Activated CD8-positive, alpha-beta T cell treated with anti-CD3 and anti-CD28 coated beads, Interleukin-2, amount 10 ng/mL, durations not matched to agents 7 days and 5 days (primary cell): ENCODE data around the gene DPM2. TPM values are rescaled to one million over a fixed set of nuclear protein-coding genes. Genes with fewer than 3 reads are reported as not detected.
A peak's percentile ranks its signal among the peaks of the same experiment; 100 is the strongest.

Experiments
- ATAC-seq: fragments of 150-1000 bp; cut with Tn5 transposase; one replicate; pipeline ENCODE4 v1.10.0; 2021; ENCODE audit warnings: moderate library complexity
- CTCF ChIA-PET: fragments of 350-600 bp; sonication (Branson Sonifier 250); formaldehyde crosslinking; loops from one replicate; lab custom pipeline; 2021; ENCODE audit warnings: antibody characterized with exemption; lab: Charles Lee
- POLR2A ChIA-PET: fragments of 350-600 bp; sonication (Branson Sonifier 250); formaldehyde crosslinking; loops from one replicate; lab custom pipeline; 2021; ENCODE audit warnings: antibody characterized with exemption; lab: Charles Lee
- DNase-seq: peaks from one replicate; pipeline ENCODE4 v3.0.0-alpha.2; 2020
- H3K27ac Mint-ChIP-seq: one replicate; pipeline ENCODE4 v1.8.0; 2021; ENCODE audit warnings: mild to moderate bottlenecking, mixed read lengths
- H3K27me3 Mint-ChIP-seq: one replicate; pipeline ENCODE4 v1.8.0; 2021; ENCODE audit warnings: low read depth, mixed read lengths
- H3K36me3 Mint-ChIP-seq: one replicate; pipeline ENCODE4 v1.8.0; 2021; ENCODE audit warnings: low read depth, mixed read lengths
- H3K4me1 Mint-ChIP-seq: one replicate; pipeline ENCODE4 v1.8.0; 2021; ENCODE audit warnings: low read depth, mixed read lengths
- H3K4me3 Mint-ChIP-seq: one replicate; pipeline ENCODE4 v1.8.0; 2021; ENCODE audit warnings: mild to moderate bottlenecking, mixed read lengths
- H3K9me3 Mint-ChIP-seq: one replicate; pipeline ENCODE4 v1.8.0; 2022; ENCODE audit warnings: mixed read lengths; ENCODE audit not compliant: insufficient read depth
- total RNA-seq, 2 experiments: library from RNA; stranded (reverse); gene quantifications; one replicate each; pipeline ENCODE4 v1.2.3, GENCODE V29; 2021

Gene DPM2
- total RNA-seq, 2 experiments from 2014 or later, result 47.9 to 53.8 TPM

DNA sequence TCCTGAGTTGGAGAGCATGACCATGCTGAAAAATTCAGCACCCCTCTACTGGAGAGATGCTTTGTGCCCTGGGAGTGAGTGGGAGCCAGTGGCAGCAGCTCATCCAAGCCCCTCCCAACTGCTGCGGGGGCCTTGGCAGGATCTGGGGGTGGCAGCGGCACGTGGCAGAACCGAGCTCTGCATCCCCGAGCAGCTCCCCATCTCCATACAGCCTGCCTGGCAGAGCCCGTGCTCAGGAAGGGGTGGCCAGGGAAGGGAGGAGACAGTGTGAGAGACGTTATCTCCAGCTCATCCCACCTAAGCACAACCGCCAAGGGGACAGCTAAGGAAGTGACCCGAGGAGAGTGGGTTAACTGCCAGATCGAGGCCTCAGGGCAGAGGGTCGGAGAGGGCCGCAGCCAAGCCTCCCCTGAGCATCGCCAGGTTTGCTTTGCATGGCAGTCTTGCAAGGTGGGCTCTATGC is 17.2 kb upstream of the DPM2 start:
- DNase-seq (no peak), ATAC-seq (no peak)
- Mint-ChIP-seq H3K4me3 (no peak overlapping the region), H3K27ac (peak overlapping the region; percentile 70), H3K9me3 (no peaks in the 10 kb centered on the region), H3K36me3 (peaks cover 54% of the 10 kb centered on the region), H3K27me3 (no peaks in the 10 kb centered on the region), H3K4me1 (peaks cover 89% of the 10 kb centered on the region)
- CTCF ChIA-PET, result interaction anchor here (1.0 to 15.0 kb wide), 22 partner anchors 10 to 163 kb away, joined by 3 to 151 read pairs (median 4); partner anchors contain the start of genes EEIG1 and NAIF1
- POLR2A ChIA-PET, result interaction anchor here (0.7 to 2.4 kb wide), 8 partner anchors 10 to 134 kb away, joined by 3 to 12 read pairs (median 5); no protein-coding TSS in a partner anchor

DNA sequence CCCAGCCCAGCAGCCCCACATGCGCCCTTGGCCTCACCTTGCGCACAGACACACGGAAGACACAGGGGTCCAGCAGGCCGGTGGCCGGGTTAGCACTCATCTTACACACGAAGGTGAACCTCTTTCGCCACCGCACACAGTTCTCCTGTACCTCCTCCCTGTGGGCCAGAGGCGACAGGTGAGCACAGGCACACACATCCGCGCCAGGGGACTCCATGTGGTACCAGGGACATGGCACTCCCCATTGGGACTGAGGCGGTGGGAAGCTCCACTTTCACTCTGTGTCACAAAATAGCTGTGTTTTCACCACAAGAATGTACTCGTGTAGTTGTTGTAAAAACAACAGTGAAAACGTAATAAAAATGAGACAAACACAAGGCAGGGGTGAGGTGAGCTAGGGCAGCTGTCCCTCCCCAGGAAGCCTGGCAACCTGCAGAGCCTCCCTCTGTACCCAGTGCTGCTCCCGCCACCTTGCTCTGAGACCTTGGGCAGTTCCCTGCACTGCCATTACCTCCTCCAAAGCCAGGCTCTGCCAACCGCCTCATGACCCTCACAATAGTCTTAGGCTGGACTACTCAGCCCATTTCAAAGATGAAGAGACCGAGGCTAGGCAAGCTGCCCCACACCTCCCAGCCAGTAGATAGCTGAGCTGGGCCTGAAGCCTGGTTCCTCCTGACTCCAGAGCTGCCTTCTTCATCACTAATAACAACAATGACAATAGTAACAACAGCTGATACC is 16.3 kb upstream of the DPM2 start:
- ATAC-seq (no peak), DNase-seq (no peak)
- peaks cover 46% of the 10 kb centered on the region for H3K36me3 Mint-ChIP-seq
- H3K27me3 Mint-ChIP-seq, result no peaks in the 10 kb centered on the region
- POLR2A ChIA-PET, result interaction anchor here (0.7 to 2.7 kb wide), 5 partner anchors 17 to 135 kb away, joined by 4 to 12 read pairs (median 6); no protein-coding TSS in a partner anchor
- H3K27ac Mint-ChIP-seq, result peak overlapping the region; percentile 46
- no peaks in the 10 kb centered on the region for H3K9me3 Mint-ChIP-seq
- no peak overlapping the region for H3K4me3 Mint-ChIP-seq
- CTCF ChIA-PET, result interaction anchor here (1.0 to 15.0 kb wide), 14 partner anchors 11 to 164 kb away, joined by 3 to 151 read pairs (median 4); partner anchors contain the start of genes EEIG1 and NAIF1
- peaks cover 87% of the 10 kb centered on the region for H3K4me1 Mint-ChIP-seq

DNA sequence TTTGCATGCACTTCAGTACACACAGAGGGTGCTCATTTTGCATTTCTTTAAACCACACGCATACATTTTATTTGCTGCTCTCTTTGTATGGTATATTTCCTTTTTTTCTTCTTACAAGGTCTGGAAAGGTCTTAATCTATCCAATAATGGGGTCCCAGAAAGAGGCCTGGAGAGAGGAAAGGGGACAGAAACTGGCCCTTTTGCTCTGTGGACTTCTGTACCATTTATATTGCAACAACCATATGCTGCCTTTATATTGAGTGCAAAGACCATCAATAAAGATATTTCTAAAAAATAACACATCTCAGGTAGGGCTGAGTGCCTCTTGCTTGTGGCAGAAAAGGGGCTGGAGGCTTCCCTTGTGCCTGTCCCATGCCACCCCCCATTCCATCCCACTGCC is 15.5 kb upstream of the DPM2 start:
- H3K27ac Mint-ChIP-seq, result no peak overlapping the region
- H3K27me3 Mint-ChIP-seq, result no peaks in the 10 kb centered on the region
- no peaks in the 10 kb centered on the region for H3K9me3 Mint-ChIP-seq
- ATAC-seq (no peak), DNase-seq (no peak)
- peaks cover 48% of the 10 kb centered on the region for H3K36me3 Mint-ChIP-seq
- H3K4me3 Mint-ChIP-seq, result no peak overlapping the region
- CTCF ChIA-PET, result interaction anchor here (1.4 to 15.0 kb wide), 6 partner anchors 11 to 164 kb away, joined by 3 to 151 read pairs (median 42); partner anchors contain the start of gene EEIG1
- POLR2A ChIA-PET, result interaction anchor here (2.7 kb wide), 1 partner anchor 73 kb away, joined by 7 read pairs; no protein-coding TSS in a partner anchor
- H3K4me1 Mint-ChIP-seq, result peaks cover 88% of the 10 kb centered on the region

DNA sequence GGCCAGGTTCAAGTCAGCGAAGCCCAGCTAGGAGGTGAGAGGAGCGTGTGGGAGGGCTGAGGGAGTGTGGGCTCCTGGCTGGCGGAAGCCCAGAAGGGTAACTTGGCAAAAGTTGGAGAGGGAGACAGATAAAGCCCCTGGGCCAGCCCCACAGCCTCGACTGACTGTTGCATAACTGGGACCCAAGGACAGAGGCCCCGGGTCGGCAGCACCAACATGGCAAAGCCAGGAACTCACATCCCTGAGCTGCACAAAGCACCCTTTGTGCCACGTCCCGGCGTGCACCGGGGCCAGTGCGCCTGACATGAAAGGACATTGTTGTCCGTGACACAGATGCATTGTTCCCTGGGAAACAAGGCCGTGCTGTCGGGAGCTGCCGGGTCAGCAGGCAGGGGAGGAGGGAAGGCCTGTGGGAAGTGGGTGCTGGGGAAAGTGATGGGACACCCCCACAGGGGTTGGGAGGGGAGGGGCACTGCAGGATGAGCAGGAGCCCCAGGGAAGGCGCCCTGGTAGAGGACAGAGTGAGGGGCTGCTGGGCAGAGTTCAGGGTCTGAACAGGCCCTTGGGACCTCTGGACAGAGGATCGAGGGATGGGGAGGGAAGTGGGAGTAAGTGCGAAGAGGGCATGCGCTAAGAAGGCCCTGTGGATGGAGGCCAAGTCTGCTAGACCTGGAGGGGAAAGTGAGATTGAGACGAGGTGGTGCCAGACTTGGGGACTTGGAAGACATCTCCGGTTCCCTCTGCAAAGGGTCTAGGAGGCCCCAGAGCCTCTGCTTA is 13.0 kb upstream of the DPM2 start:
- H3K27me3 Mint-ChIP-seq, result no peaks in the 10 kb centered on the region

DNA sequence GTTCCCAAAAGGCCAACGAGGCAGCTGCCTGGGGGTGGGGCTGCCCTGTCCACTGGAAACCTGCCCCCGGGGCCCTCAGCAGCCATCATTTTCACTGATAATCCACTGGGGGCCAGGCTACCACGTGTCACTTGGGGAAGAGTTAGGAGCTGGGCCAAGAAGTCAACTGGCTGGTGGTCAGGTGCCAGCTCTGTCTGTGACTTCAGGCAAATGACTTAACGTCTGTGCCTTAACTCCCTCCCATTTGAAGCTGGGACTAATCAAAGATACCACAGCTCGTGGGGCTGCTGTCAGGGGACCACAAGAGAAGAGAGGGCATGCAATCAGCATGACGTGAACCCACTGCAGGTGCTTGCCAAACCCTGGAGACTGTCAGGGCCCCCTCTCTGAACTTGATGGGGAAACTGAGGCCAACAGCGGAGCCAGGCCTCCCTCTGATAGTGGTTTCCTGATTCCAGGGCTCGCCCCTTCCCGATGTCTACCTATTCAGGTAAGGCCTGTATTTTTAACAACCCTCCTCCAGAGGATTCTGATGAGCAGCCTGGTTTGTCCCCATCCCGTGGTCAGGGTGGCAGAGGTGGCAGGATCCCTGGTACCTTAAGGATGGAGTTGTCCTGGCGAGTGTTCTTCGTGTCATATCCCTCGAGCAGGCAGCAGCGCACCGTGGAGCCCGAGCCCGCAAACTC is 12.3 kb upstream of the DPM2 start:
- no peaks in the 10 kb centered on the region for H3K9me3 Mint-ChIP-seq
- ATAC-seq, result no peak
- H3K4me3 Mint-ChIP-seq, result no peak overlapping the region
- H3K27ac Mint-ChIP-seq, result peak overlapping the region; percentile 80
- DNase-seq, result no peak
- ChIA-PET CTCF (interaction anchor here (1.2 to 15.0 kb wide), 3 partner anchors 8 to 85 kb away, joined by 3 to 144 read pairs (median 8); no protein-coding TSS in a partner anchor), POLR2A (no interaction called here)
- peaks cover 73% of the 10 kb centered on the region for H3K4me1 Mint-ChIP-seq
- no peaks in the 10 kb centered on the region for H3K27me3 Mint-ChIP-seq
- peaks cover 62% of the 10 kb centered on the region for H3K36me3 Mint-ChIP-seq

More for the DNA sequence above, 13.0 kb upstream of the DPM2 start:
- peaks cover 76% of the 10 kb centered on the region for H3K4me1 Mint-ChIP-seq
- ChIA-PET CTCF (interaction anchor here (1.2 to 15.0 kb wide), 3 partner anchors 9 to 84 kb away, joined by 3 to 144 read pairs (median 8); no protein-coding TSS in a partner anchor), POLR2A (no interaction called here)
- no peak for ATAC-seq
- DNase-seq, result no peak
- H3K9me3 Mint-ChIP-seq, result no peaks in the 10 kb centered on the region
- H3K36me3 Mint-ChIP-seq, result peaks cover 60% of the 10 kb centered on the region
- H3K27ac Mint-ChIP-seq, result peak overlapping the region; percentile 80
- H3K4me3 Mint-ChIP-seq, result no peak overlapping the region

DNA sequence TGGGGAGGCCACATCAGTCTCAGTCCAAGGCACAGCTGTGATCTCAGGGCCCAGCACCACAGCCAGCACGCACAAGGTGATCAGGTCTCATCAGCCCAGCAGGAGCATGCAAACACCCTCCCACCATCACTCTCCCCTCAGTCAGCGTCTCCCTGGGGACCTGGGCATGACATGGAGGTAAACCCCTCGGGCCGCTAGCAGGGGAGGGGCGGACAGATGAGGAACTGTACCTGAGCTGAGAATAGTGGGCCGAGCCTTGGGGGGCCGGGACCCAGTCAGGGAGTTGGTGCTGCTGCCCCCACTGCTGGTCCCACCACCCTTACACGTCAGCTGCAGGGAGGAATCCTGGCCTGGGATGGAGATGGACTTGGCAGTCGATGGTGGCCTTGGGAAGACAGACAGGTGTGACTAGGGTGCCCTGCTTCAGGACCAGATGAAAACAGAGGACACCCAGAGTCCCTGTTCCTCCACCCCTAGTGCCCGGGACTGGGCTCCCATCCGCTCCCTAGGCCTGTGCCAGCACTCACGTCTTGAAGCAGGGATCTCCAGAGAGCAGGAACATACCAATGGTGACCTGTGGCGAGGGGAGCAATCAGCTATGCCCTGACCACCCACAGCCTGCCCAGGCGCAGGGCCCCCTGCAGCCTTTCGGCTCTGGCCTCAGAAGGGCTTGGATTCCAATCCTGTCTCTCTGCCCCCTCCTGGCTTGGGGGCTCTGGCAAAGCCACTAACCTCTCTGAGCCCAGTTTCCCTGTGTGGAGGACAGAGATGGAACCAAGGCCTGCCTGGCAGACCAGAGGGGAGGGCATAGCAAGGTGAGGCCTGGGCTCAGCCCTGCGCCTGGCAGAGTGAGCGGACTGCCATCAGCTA is 10.4 kb upstream of the DPM2 start:
- H3K4me1 Mint-ChIP-seq, result peaks cover 70% of the 10 kb centered on the region
- H3K27me3 Mint-ChIP-seq, result no peaks in the 10 kb centered on the region
- no peak overlapping the region for H3K4me3 Mint-ChIP-seq
- no peak for ATAC-seq
- no peaks in the 10 kb centered on the region for H3K9me3 Mint-ChIP-seq
- peaks cover 66% of the 10 kb centered on the region for H3K36me3 Mint-ChIP-seq
- peak overlapping the region; percentile 61 for H3K27ac Mint-ChIP-seq
- ChIA-PET CTCF (interaction anchor here (2.2 kb wide), 1 partner anchor 87 kb away, joined by 13 read pairs; no protein-coding TSS in a partner anchor), POLR2A (interaction anchor here (0.9 kb wide), 1 partner anchor 13 kb away, joined by 4 read pairs; no protein-coding TSS in a partner anchor)
- DNase-seq, result no peak

DNA sequence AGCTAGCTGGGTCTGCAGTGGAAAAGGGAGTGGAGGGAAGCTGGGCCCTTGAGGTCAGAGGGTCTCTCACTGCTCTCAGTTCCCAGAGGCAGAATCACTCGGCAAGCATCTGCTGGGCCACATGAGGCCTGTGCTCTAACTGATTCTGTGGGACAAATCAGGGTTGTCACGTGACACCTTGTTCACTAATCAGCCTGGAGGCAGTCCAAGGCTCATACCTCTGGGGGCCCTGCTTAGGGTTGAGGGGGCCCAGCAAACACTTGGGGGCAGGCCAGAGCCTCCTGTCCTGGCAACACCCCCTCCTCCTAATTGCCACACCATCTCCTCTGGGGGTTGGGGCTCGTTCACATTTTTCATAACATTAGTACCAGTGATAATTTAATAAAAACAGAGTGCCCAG is 9.1 kb upstream of the DPM2 start:
- ATAC-seq (no peak), DNase-seq (no peak)
- H3K4me3 Mint-ChIP-seq, result no peak overlapping the region
- H3K27ac Mint-ChIP-seq, result no peak overlapping the region
- H3K9me3 Mint-ChIP-seq, result no peaks in the 10 kb centered on the region
- peaks cover 76% of the 10 kb centered on the region for H3K36me3 Mint-ChIP-seq
- H3K27me3 Mint-ChIP-seq, result no peaks in the 10 kb centered on the region
- CTCF ChIA-PET, result interaction anchor here (1.1 to 2.2 kb wide), 2 partner anchors 88 to 171 kb away, joined by 3 to 13 read pairs; no protein-coding TSS in a partner anchor
- peaks cover 69% of the 10 kb centered on the region for H3K4me1 Mint-ChIP-seq
- POLR2A ChIA-PET, result no interaction called here

DNA sequence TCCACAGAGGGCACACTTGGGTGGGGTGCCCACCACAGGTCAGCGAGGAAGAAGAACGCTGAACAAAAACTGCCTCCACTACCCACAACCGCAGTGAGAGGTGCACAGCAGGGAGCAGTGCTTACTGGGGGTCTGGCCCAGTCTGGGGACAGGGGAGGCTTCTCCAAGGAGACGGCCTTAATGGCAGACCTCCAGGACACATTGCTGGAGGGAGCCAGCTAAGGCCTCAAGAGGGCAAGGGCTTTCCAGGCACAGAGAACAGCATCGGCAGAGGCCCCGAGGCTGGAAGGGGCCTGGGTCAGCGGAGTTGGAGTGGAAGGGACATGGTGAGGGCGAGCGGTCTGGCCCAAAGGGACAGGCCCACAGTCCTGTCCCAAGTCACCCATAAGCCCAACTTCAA is 8.3 kb upstream of the DPM2 start:
- DNase-seq (no peak), ATAC-seq (no peak)
- Mint-ChIP-seq H3K27ac (no peak overlapping the region), H3K9me3 (no peaks in the 10 kb centered on the region), H3K27me3 (no peaks in the 10 kb centered on the region), H3K4me3 (no peak overlapping the region), H3K36me3 (peaks cover 79% of the 10 kb centered on the region), H3K4me1 (peaks cover 63% of the 10 kb centered on the region)
- CTCF ChIA-PET, result interaction anchor here (1.1 to 7.8 kb wide), 2 partner anchors 91 to 172 kb away, joined by 3 to 140 read pairs; no protein-coding TSS in a partner anchor
- POLR2A ChIA-PET, result interaction anchor here (1.0 kb wide), 1 partner anchor 89 kb away, joined by 4 read pairs; no protein-coding TSS in a partner anchor

DNA sequence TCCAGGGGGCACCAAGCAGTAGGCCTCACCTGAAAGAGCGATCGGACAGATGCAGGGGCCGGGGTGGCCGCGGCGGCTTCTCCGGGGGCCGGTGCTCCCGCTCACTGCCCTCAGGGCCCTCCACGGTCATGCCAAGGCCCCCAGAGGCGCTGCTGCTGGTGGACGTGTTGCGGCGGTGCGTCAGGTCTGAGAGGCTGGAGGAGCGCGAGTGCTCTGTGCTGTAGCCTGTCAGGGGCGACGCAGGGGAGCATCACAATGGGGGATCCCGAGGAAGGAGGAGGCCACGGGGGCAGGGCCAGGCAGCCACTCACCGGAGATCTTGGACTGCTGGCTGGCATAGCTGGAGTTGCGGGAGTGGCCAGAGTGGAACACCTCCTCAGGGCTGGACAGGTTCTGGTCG is 7.7 kb upstream of the DPM2 start:
- no peak overlapping the region for H3K27ac Mint-ChIP-seq
- H3K36me3 Mint-ChIP-seq, result peaks cover 80% of the 10 kb centered on the region
- no peak overlapping the region for H3K4me3 Mint-ChIP-seq

More for the DNA sequence above, 7.7 kb upstream of the DPM2 start:
- ATAC-seq (no peak), DNase-seq (no peak)
- ChIA-PET POLR2A (interaction anchor here (1.0 kb wide), 2 partner anchors 89 to 123 kb away, joined by 3 to 4 read pairs; no protein-coding TSS in a partner anchor), CTCF (interaction anchor here (1.1 to 7.8 kb wide), 4 partner anchors 11 to 172 kb away, joined by 3 to 144 read pairs (median 96); no protein-coding TSS in a partner anchor)
- H3K4me1 Mint-ChIP-seq, result peaks cover 57% of the 10 kb centered on the region
- H3K27me3 Mint-ChIP-seq, result no peaks in the 10 kb centered on the region
- H3K9me3 Mint-ChIP-seq, result no peaks in the 10 kb centered on the region
